Measurements from ENCODE around the gene NINJ2.

NINJ2 gene

GRCh38 chr12:569091-569676, 94.1 kb downstream of the NINJ2 start:
- no peak for DNase-seq (ENCODE audit: low read depth)

- no peak for DNase-seq (ENCODE audit: low read depth)
Measured at GRCh38 chr12:568486-568885, 94.8 kb downstream of the NINJ2 start.

- DNase-seq (ENCODE audit: low read depth), result no peak
Measured at GRCh38 chr12:565589-566105, 97.6 kb downstream of the NINJ2 start.

- no peak for DNase-seq (ENCODE audit: low read depth)
Measured at GRCh38 chr12:565161-565560, 98.1 kb downstream of the NINJ2 start.

- no peak for DNase-seq (ENCODE audit: low read depth)
Measured at GRCh38 chr12:563787-564298, 99.4 kb downstream of the NINJ2 start.

GRCh38 chr12:563250-563781, 99.9 kb downstream of the NINJ2 start:
- DNase-seq (ENCODE audit: low read depth), result no peak

- DNase-seq (ENCODE audit: low read depth), result no peak
Measured at GRCh38 chr12:562634-563033, 100.6 kb downstream of the NINJ2 start.

- DNase-seq (ENCODE audit: low read depth), result no peak
Measured at GRCh38 chr12:561908-562593, 101.2 kb downstream of the NINJ2 start.

GRCh38 chr12:561391-561705, 101.9 kb downstream of the NINJ2 start:
- DNase-seq (ENCODE audit: low read depth), result no peak

GRCh38 chr12:560691-561390, 102.4 kb downstream of the NINJ2 start:
- no peak for DNase-seq (ENCODE audit: low read depth)

- no peak for DNase-seq (ENCODE audit: low read depth)
Measured at GRCh38 chr12:559906-560455, 103.3 kb downstream of the NINJ2 start.

GRCh38 chr12:559208-559905, 103.9 kb downstream of the NINJ2 start:
- DNase-seq (ENCODE audit: low read depth), result no peak

GRCh38 chr12:558580-558979, 104.7 kb downstream of the NINJ2 start:
- DNase-seq (ENCODE audit: low read depth), result no peak

- no peak for DNase-seq (ENCODE audit: low read depth)
Measured at GRCh38 chr12:556498-556897, 106.7 kb downstream of the NINJ2 start.

GRCh38 chr12:554001-554285, 109.3 kb downstream of the NINJ2 start:
- DNase-seq (ENCODE audit: low read depth), result no peak

GRCh38 chr12:553216-554000, 109.8 kb downstream of the NINJ2 start:
- no peak for DNase-seq (ENCODE audit: low read depth)

- DNase-seq (ENCODE audit: low read depth), result no peak
Measured at GRCh38 chr12:552466-552865, 110.8 kb downstream of the NINJ2 start.

- DNase-seq (ENCODE audit: low read depth), result no peak
Measured at GRCh38 chr12:550473-551260, 112.6 kb downstream of the NINJ2 start.

- no peak for DNase-seq (ENCODE audit: low read depth)
Measured at GRCh38 chr12:549476-550082, 113.7 kb downstream of the NINJ2 start.

- DNase-seq (ENCODE audit: low read depth), result no peak
Measured at GRCh38 chr12:547883-548470, 115.3 kb downstream of the NINJ2 start.
